ENCODE results near the gene HOXB2.

- TF ChIP-seq EP300 (IDR thresholded peaks at IDR 0.05) = no peak
- TF ChIP-seq POLR2A (IDR thresholded peaks at IDR 0.05) = no peak
- no peak for TF ChIP-seq CTCF (IDR thresholded peaks at IDR 0.05)
- TF ChIP-seq POLR2AphosphoS5 (IDR thresholded peaks at IDR 0.05) = no peak
Observed at GRCh38 chr17:48546137-48546923, 1.4 kb upstream of the HOXB2 start.
